Endothelial cell of umbilical vein (primary cell): Measurements from ENCODE around the gene CBFA2T3. TPM values are rescaled to one million over a fixed set of nuclear protein-coding genes. Genes with fewer than 3 reads are reported as not detected.

Experiments
- BruUV-seq: library from RNA; stranded (reverse); fragments of 400-500 nt; replicated peaks from 2 replicates; lab custom pipeline; 2021; lab: Mats Ljungman, UMichigan
- CTCF ChIA-PET: fragments of 300-600, 350-600 bp; sonication (Branson Sonifier 250); formaldehyde crosslinking; loops from one replicate; lab custom pipeline; 2021; ENCODE audit warnings: antibody characterized with exemption, inconsistent platforms; lab: Charles Lee
- POLR2A ChIA-PET: fragments of 300-600, 350-600 bp; sonication (Branson Sonifier 250); formaldehyde crosslinking; loops from one replicate; lab custom pipeline; 2021; ENCODE audit warnings: antibody characterized with exemption, inconsistent platforms; lab: Charles Lee
- DNase-seq: peaks from one replicate; pipeline ENCODE4 v3.0.0-alpha.2; 2011; ENCODE audit warnings: low read depth, low spot score
- FAIRE-seq: peaks from 2 replicates; lab custom pipeline; 2011; peaks lifted over from hg19 to GRCh38; lab: Jason Lieb, UNC
- H2AFZ ChIP-seq: 2 replicates; pipeline ENCODE4 v1.6.0; 2012; ENCODE audit warnings: low read depth, low read length, control low read depth, inconsistent platforms
- H3K27ac ChIP-seq: 2 replicates; pipeline ENCODE4 v1.5.1; 2011; ENCODE audit warnings: low read depth, mild to moderate bottlenecking, control low read depth, low read length, moderate library complexity; ENCODE audit not compliant: insufficient read depth
- H3K27me3 ChIP-seq, 2 experiments: 2 replicates each; pipeline versions ENCODE4 v1.6.0 to v1.6.1; 2011; ENCODE audit warnings: low read length in 2 of 2, mixed read lengths in 1 of 2; ENCODE audit not compliant: control insufficient read depth in 2 of 2, insufficient read depth in 2 of 2
- H3K36me3 ChIP-seq, 2 experiments: 2 replicates in 1 of 2; 3 replicates in 1 of 2; pipeline ENCODE4 v1.5.1; 2011; ENCODE audit warnings: low read length in 2 of 2, mild to moderate bottlenecking in 1 of 2, moderate library complexity in 1 of 2; ENCODE audit not compliant: control insufficient read depth in 2 of 2, insufficient read depth in 2 of 2; ENCODE audit errors: extremely low read depth in 1 of 2
- H3K4me1 ChIP-seq: 3 replicates; pipeline ENCODE4 v1.5.1; 2011; ENCODE audit warnings: mild to moderate bottlenecking, low read length; ENCODE audit not compliant: control insufficient read depth, insufficient read depth; ENCODE audit errors: extremely low read depth
- H3K4me2 ChIP-seq: 2 replicates; pipeline ENCODE4 v1.6.1; 2011; ENCODE audit warnings: low read length, control low read depth, mixed read lengths; ENCODE audit not compliant: insufficient read depth
- H3K4me3 ChIP-seq, 3 experiments: fragments of 200-600 bp in 1 of 3; sonication (generic), shearing (Covaris generic) in 1 of 3; replicated peaks in 1 of 3; 2 replicates each; pipeline ENCODE4 v1.5.1; 2011 to 2016; ENCODE audit warnings: control low read depth in 3 of 3, low read length in 3 of 3, mild to moderate bottlenecking in 2 of 3, inconsistent platforms in 1 of 3, low read depth in 1 of 3, moderate library complexity in 1 of 3; ENCODE audit not compliant: insufficient read depth in 1 of 3
- H3K79me2 ChIP-seq: 2 replicates; pipeline ENCODE4 v1.6.0; 2012; ENCODE audit warnings: low read length, inconsistent platforms; ENCODE audit not compliant: control insufficient read depth, insufficient read depth
- H3K9ac ChIP-seq: replicated peaks from 2 replicates; pipeline ENCODE3; 2011; ENCODE audit warnings: low read length, control low read depth; ENCODE audit not compliant: insufficient read depth; ENCODE audit errors: extremely low read depth
- H3K9me1 ChIP-seq: replicated peaks from 3 replicates; pipeline ENCODE4 v1.6.0; 2011; ENCODE audit warnings: mild to moderate bottlenecking, low read length; ENCODE audit not compliant: control insufficient read depth, insufficient read depth; ENCODE audit errors: extremely low read depth
- H3K9me3 ChIP-seq: replicated peaks from 2 replicates; pipeline ENCODE4 v1.5.1; 2012; ENCODE audit warnings: low read length, inconsistent platforms; ENCODE audit not compliant: control insufficient read depth, insufficient read depth
- H4K20me1 ChIP-seq: replicated peaks from 2 replicates; pipeline ENCODE3; 2011; ENCODE audit warnings: mild to moderate bottlenecking, low read length; ENCODE audit not compliant: control insufficient read depth, insufficient read depth; ENCODE audit errors: extremely low read depth
- CTCF ChIP-seq, 2 donors: IDR thresholded peaks; 1 replicate in 1 of 2; 2 replicates in 1 of 2; pipeline ENCODE4 v1.5.1; 2011; ENCODE audit warnings: low read length in 2 of 2, mild to moderate bottlenecking in 2 of 2, moderate library complexity in 2 of 2, control low read depth in 1 of 2, inconsistent platforms in 1 of 2, low read depth in 1 of 2; ENCODE audit not compliant: insufficient read depth in 1 of 2; ENCODE audit errors: extremely low read depth in 1 of 2
- EZH2 ChIP-seq: IDR thresholded peaks from 2 replicates; pipeline ENCODE4 v1.6.1; 2012; ENCODE audit warnings: borderline replicate concordance, low read depth, mild to moderate bottlenecking, moderate library complexity, low read length, inconsistent platforms; ENCODE audit not compliant: severe bottlenecking
- FOS ChIP-seq: IDR thresholded peaks from 2 replicates; pipeline ENCODE4 v1.6.1; 2011; ENCODE audit warnings: mild to moderate bottlenecking, low read length, moderate library complexity, borderline replicate concordance; ENCODE audit not compliant: insufficient read depth
- GATA2 ChIP-seq: IDR thresholded peaks from 2 replicates; pipeline ENCODE4 v1.7.0; 2011; ENCODE audit warnings: low read depth, mild to moderate bottlenecking, moderate library complexity, mixed read lengths, low read length; ENCODE audit not compliant: insufficient read length, insufficient read depth
- JUN ChIP-seq: IDR thresholded peaks from 2 replicates; pipeline ENCODE4 v1.6.1; 2011; ENCODE audit warnings: borderline replicate concordance, low read depth; ENCODE audit not compliant: insufficient read length, insufficient read depth
- MAX ChIP-seq: IDR thresholded peaks from 2 replicates; pipeline ENCODE4 v1.6.1; 2011; ENCODE audit not compliant: insufficient read depth, insufficient read length
- MYC ChIP-seq: IDR thresholded peaks from one replicate; pipeline ENCODE4 v1.6.1; 2011; ENCODE audit warnings: mild to moderate bottlenecking, low read depth, low read length
- POLR2A ChIP-seq: IDR thresholded peaks from 2 replicates; pipeline ENCODE4 v1.6.1; 2012; ENCODE audit warnings: low read depth, mild to moderate bottlenecking, control low read depth, low read length
- POLR2AphosphoS5 ChIP-seq: IDR thresholded peaks from 2 replicates; pipeline ENCODE4 v1.6.1; 2012; ENCODE audit warnings: low read depth, mild to moderate bottlenecking, control low read depth, low read length, moderate library complexity; ENCODE audit not compliant: insufficient read depth
- dilution Hi-C: fragments of 300-500 bp; cut with MboI; formaldehyde crosslinking; loops from one replicate; pipeline ENCODE4 v1.15.0; 2019; ENCODE audit warnings: low sequenced_read_pairs; ENCODE audit not compliant: extremely low pct_ligation_motif_present
- intact Hi-C: fragments of 100-400 bp; cut with micrococcal nuclease; formaldehyde crosslinking; loops from one replicate; pipeline ENCODE4 v1.10.0; 2022
- polyA plus RNA-seq, 4 experiments: library from polyadenylated mRNA; depleted of rRNA in 3 of 4; stranded (reverse) in 3 of 4; unstranded in 1 of 4; fragments of >200 nt; gene quantifications; 2 replicates each; pipeline versions ENCODE4 v1.2.1 to v1.2.3, GENCODE V29; 2011 to 2012; ENCODE audit warnings: missing spikeins in 1 of 4
- total RNA-seq: library from RNA; stranded (reverse); gene quantifications from 2 replicates; pipeline ENCODE4 v1.2.3, GENCODE V29; 2021

Gene CBFA2T3
- total and polyA plus RNA-seq, 2 donors (not counting 3 experiments of a cell fraction or from before 2014, with no cell fraction given) = not detected

GRCh38 chr16:88864521-88864920 is 112.5 kb downstream of the CBFA2T3 start:
- Histone ChIP-seq H3K9ac (no peak overlapping the region), H3K79me2 (no peaks in the 10 kb centered on the region), H3K4me3 (no peak overlapping the region), H3K27me3 (no peaks in the 10 kb centered on the region), H3K4me1 (no peaks in the 10 kb centered on the region), H3K27ac (no peak overlapping the region), H2AFZ (no peak overlapping the region), H4K20me1 (no peaks in the 10 kb centered on the region), H3K9me1 (no peaks in the 10 kb centered on the region), H3K9me3 (no peaks in the 10 kb centered on the region), H3K4me2 (no peak overlapping the region), H3K36me3 (peaks cover 0 to 20% of the 10 kb centered on the region in 2 experiments)
- FAIRE-seq = no peak
- no TSS peak for BruUV-seq
- TF ChIP-seq POLR2AphosphoS5 = no peak
- TF ChIP-seq MYC = no peak
- no peak for TF ChIP-seq FOS
- no peak for TF ChIP-seq POLR2A
- no peak for TF ChIP-seq EZH2
- no peak for TF ChIP-seq CTCF (IDR thresholded peaks at IDR 0.05; ENCODE audit: extremely low read depth in 1 of 2, insufficient read depth in 1 of 2, low read depth in 1 of 2, low read length in 2 of 2)
- TF ChIP-seq GATA2 = no peak
- no peak for TF ChIP-seq MAX
- no peak for TF ChIP-seq JUN
- dilution Hi-C loops = no loop called here
- CTCF ChIA-PET = interaction anchor here (1.1 kb wide), 1 partner anchor 16 kb away, joined by 3 read pairs; no protein-coding TSS in a partner anchor
- intact Hi-C loops = no loop called here
- DNase-seq = no peak
- POLR2A ChIA-PET = no interaction called here
